Spinal cord (tissue), 10 donors: ENCODE results near the gene PDZRN3. TPM values are rescaled to one million over a fixed set of nuclear protein-coding genes. Genes with fewer than 3 reads are reported as not detected.

Source experiments
- DNase-seq, 6 donors: peaks; one replicate each; pipeline versions ENCODE4 v3.0.0 to v3.0.0-alpha.2; 2013 to 2015; ENCODE audit warnings: low spot score in 6 of 6, low read depth in 4 of 6
- H3K27ac ChIP-seq: one replicate; pipeline ENCODE4 v1.5.1; 2013; ENCODE audit warnings: low read depth, low read length, control low read depth
- H3K27me3 ChIP-seq: one replicate; pipeline ENCODE4 v1.6.1; 2013; ENCODE audit warnings: low read length; ENCODE audit not compliant: control insufficient read depth, insufficient read depth
- H3K36me3 ChIP-seq: one replicate; pipeline ENCODE4 v1.6.1; 2013; ENCODE audit warnings: low read length; ENCODE audit not compliant: control insufficient read depth, insufficient read depth
- H3K4me1 ChIP-seq: one replicate; pipeline ENCODE4 v1.6.1; 2013; ENCODE audit warnings: low read length; ENCODE audit not compliant: control insufficient read depth, insufficient read depth
- H3K4me3 ChIP-seq: one replicate; pipeline ENCODE4 v1.5.1; 2013; ENCODE audit warnings: low read depth, low read length, control low read depth
- H3K9me3 ChIP-seq: one replicate; pipeline ENCODE4 v1.6.1; 2013; ENCODE audit warnings: low read length; ENCODE audit not compliant: control insufficient read depth, insufficient read depth
- whole genome bisulfite sequencing: methylation state at CpG from one replicate; pipeline ENCODE4 v1.1.5; 2013; ENCODE audit warnings: missing lambda C conversion rate; ENCODE audit not compliant: insufficient coverage; 5-methylcytosine and 5-hydroxymethylcytosine counted together
- polyA plus RNA-seq, 2 donors: library from polyadenylated mRNA; unstranded; fragments of 120-200 nt; gene quantifications; one replicate each; pipeline ENCODE4 v1.2.1, GENCODE V29; 2013; ENCODE audit not compliant: insufficient read length in 2 of 2
- total RNA-seq, 2 donors: library from RNA; depleted of rRNA in 1 of 2; stranded (reverse); fragments of 120-200 nt in 1 of 2; fragments of >200 nt in 1 of 2; gene quantifications; one replicate each; pipeline versions ENCODE4 v1.2.3 to v1.2.4, GENCODE V29; 2013 to 2014
- donor health status: healthy.

PDZRN3 gene
- total and polyA plus RNA-seq, 4 donors: 21.8 to 83.6 (median 30.2) TPM

GRCh38 chr3:73479325-73479724 is 145.4 kb downstream of the PDZRN3 start:
- Histone ChIP-seq H3K36me3 (no peaks in the 10 kb centered on the region), H3K4me3 (no peak overlapping the region), H3K27ac (no peak overlapping the region), H3K27me3 (no peaks in the 10 kb centered on the region), H3K9me3 (peaks cover 2% of the 10 kb centered on the region), H3K4me1 (peaks cover 2% of the 10 kb centered on the region)
- peak in 1 of 6 donors; percentile 28 for DNase-seq
- 40% methylated on average over 1 of the region's 5 CpGs for WGBS

GRCh38 chr3:73478858-73479257 is 145.9 kb downstream of the PDZRN3 start:
- no peak overlapping the region for H3K27ac ChIP-seq
- peak in 1 of 6 donors; percentile 4 for DNase-seq
- H3K4me3 ChIP-seq: no peak overlapping the region
- peaks cover 2% of the 10 kb centered on the region for H3K4me1 ChIP-seq
- H3K9me3 ChIP-seq: peaks cover 2% of the 10 kb centered on the region
- no peaks in the 10 kb centered on the region for H3K36me3 ChIP-seq
- no peaks in the 10 kb centered on the region for H3K27me3 ChIP-seq
- WGBS: 100% methylated on average over 1 of the region's 1 CpG

GRCh38 chr3:73475717-73476116 is 149.0 kb downstream of the PDZRN3 start:
- H3K4me1 ChIP-seq: peaks cover 5% of the 10 kb centered on the region
- peaks cover 2% of the 10 kb centered on the region for H3K9me3 ChIP-seq
- WGBS: no CpG with 5 or more reads among the region's 2 CpGs
- no peaks in the 10 kb centered on the region for H3K27me3 ChIP-seq
- no peak for DNase-seq
- no peak overlapping the region for H3K4me3 ChIP-seq
- H3K36me3 ChIP-seq: no peaks in the 10 kb centered on the region
- H3K27ac ChIP-seq: no peak overlapping the region

DNA sequence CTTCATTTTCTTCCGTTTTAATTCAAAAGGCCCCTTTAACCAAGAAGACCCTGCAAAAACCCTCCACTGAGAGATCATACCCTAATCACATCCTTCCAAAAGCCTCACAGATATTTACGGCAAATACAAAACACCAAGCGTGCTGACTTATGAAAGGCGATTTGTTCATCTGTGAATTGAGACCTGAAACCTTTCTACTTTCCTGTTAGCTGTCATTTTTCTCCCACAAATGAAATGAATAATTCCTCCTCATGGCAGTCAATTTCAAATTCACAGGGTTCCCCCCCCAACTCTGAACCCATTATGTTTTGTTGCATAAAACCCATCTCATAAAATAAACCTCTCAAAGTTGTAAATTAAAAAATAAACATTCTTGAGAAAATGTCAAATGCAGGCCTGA is 149.6 kb downstream of the PDZRN3 start:
- peak in 1 of 6 donors; percentile 23 for DNase-seq

GRCh38 chr3:73474619-73475018 is 150.1 kb downstream of the PDZRN3 start:
- Histone ChIP-seq H3K27ac (no peak overlapping the region), H3K27me3 (no peaks in the 10 kb centered on the region), H3K36me3 (no peaks in the 10 kb centered on the region), H3K4me1 (peaks cover 3% of the 10 kb centered on the region), H3K4me3 (no peak overlapping the region), H3K9me3 (peaks cover 2% of the 10 kb centered on the region)
- peak in 1 of 6 donors; percentile 48 for DNase-seq
- WGBS: 75% methylated on average over 1 of the region's 1 CpG

More for the DNA sequence above, 149.6 kb downstream of the PDZRN3 start:
- Histone ChIP-seq H3K27me3 (no peaks in the 10 kb centered on the region), H3K4me1 (peaks cover 3% of the 10 kb centered on the region), H3K36me3 (no peaks in the 10 kb centered on the region), H3K4me3 (no peak overlapping the region), H3K9me3 (peaks cover 2% of the 10 kb centered on the region), H3K27ac (no peak overlapping the region)
- 79% methylated on average over 4 of the region's 4 CpGs for WGBS

DNA sequence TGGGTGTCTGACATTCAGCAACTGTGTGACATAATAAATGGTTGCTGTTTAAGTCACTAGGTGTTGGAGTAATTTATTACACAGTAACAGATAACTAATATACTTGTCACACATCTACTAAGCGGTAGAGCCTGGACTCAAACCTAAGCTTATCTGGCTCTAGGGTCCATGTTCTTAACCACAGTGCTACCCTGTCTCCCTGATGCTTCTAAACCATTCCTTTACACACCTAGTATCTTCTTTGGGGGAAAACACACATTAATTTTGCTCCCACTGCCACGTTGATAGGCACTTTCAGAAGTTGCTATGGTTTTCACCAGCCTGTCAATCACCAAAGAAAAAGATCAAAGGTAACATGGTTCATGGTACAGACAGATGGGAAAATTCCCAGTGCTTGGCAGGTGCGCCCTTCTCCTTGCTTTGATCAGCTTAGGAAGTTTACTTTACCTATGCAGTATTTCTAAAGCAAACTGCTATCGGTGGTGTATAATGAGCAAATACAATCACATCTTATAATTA is 150.8 kb downstream of the PDZRN3 start:
- WGBS: 44% methylated on average over 2 of the region's 4 CpGs
- DNase-seq: no peak
- H3K9me3 ChIP-seq: peaks cover 2% of the 10 kb centered on the region
- H3K36me3 ChIP-seq: no peaks in the 10 kb centered on the region
- peaks cover 3% of the 10 kb centered on the region for H3K4me1 ChIP-seq
- H3K4me3 ChIP-seq: no peak overlapping the region
- H3K27me3 ChIP-seq: no peaks in the 10 kb centered on the region
- H3K27ac ChIP-seq: no peak overlapping the region

GRCh38 chr3:73473181-73473897 is 151.4 kb downstream of the PDZRN3 start:
- H3K36me3 ChIP-seq: no peaks in the 10 kb centered on the region
- peaks cover 2% of the 10 kb centered on the region for H3K9me3 ChIP-seq
- peaks cover 3% of the 10 kb centered on the region for H3K4me1 ChIP-seq
- WGBS: 38% methylated on average over 1 of the region's 5 CpGs
- no peak overlapping the region for H3K4me3 ChIP-seq
- no peaks in the 10 kb centered on the region for H3K27me3 ChIP-seq
- DNase-seq: no peak
- no peak overlapping the region for H3K27ac ChIP-seq

DNA sequence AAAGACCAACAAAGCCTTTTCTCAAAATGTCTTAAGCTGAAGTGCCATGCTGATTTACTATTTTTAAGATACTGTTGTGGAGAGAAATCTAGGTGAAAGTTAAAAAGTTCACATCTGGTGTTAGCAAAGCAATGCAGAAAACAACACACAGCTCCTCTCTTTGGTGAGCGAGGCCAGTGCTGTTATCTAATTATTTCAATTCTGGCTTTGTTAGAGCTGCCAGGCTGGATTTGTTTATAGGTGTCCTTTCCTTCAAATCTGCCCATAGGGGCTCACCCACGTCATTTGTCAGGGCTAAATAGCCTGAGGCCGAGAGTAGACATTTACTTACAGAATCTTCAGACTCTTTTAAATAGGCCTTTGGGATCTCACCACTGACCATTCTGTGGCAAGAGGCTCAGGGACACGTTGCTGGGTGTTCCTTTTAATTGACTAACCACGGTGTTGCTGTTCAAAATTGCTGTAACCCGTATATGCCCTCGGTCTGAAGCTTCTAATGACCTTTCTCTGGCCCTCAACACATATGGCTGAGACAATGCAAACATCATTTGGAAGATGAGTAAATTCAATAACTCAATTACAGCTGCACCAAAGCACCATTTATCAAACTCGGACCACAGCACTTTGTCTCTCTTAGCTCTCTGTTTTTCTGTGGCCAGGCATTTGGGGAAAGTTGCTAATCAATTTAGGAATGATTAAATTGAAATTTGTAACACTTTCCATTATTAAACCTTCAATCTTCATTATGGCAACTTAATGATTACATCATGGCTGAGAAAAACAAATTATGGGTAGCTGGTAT is 152.6 kb downstream of the PDZRN3 start:
- no peak overlapping the region for H3K4me3 ChIP-seq
- H3K9me3 ChIP-seq: no peaks in the 10 kb centered on the region
- H3K36me3 ChIP-seq: no peaks in the 10 kb centered on the region
- peak overlapping the region; percentile 38 for H3K27ac ChIP-seq
- no peaks in the 10 kb centered on the region for H3K27me3 ChIP-seq
- peak in 1 of 6 donors; percentile 41 for DNase-seq
- WGBS: 42% methylated on average over 3 of the region's 8 CpGs
- H3K4me1 ChIP-seq: peaks cover 3% of the 10 kb centered on the region

DNA sequence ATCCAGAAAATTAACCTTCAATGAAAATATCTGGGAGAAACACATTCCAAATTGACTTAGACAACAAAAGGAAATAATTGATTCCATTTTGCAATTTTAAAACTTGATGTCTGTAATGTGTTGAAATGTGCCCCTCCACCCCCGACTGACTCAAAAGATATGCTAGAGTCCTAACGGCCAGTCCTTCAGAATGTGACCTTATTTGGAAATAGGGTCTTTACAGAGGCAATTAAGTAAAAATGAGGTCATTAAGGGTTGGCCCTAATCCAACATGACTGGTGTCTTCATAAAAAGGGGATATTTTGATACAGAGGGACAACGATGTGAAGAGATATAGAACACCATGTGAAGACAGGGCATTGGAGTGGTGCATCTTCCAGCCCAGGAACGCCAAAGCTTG is 153.9 kb downstream of the PDZRN3 start:
- Histone ChIP-seq H3K9me3 (no peaks in the 10 kb centered on the region), H3K4me3 (no peak overlapping the region), H3K27me3 (no peaks in the 10 kb centered on the region), H3K36me3 (no peaks in the 10 kb centered on the region), H3K27ac (no peak overlapping the region), H3K4me1 (peaks cover 3% of the 10 kb centered on the region)
- WGBS: 84% methylated on average over 4 of the region's 4 CpGs
- DNase-seq: no peak
